ENCODE results near the gene FAM222A.

Gene FAM222A

DNA sequence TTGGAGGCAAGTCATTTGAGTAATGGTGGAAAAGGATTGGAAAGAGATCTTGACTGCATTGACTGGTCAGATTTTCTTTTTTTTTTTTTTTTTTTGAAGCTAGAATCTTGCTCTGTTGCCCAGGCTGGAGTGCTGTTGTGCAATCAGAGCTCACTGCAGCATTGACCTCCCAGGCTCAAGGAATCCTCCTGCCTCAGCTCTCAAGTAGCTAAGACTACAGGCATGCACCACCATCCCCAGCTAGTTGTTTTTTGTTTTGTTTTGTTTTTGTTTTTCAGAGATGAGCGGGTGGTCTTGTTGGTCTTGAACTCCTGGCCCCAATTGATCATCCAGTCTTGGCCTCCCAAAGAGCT is 30.9 kb upstream of the FAM222A start:
- TF ChIP-seq, protein P1, sequence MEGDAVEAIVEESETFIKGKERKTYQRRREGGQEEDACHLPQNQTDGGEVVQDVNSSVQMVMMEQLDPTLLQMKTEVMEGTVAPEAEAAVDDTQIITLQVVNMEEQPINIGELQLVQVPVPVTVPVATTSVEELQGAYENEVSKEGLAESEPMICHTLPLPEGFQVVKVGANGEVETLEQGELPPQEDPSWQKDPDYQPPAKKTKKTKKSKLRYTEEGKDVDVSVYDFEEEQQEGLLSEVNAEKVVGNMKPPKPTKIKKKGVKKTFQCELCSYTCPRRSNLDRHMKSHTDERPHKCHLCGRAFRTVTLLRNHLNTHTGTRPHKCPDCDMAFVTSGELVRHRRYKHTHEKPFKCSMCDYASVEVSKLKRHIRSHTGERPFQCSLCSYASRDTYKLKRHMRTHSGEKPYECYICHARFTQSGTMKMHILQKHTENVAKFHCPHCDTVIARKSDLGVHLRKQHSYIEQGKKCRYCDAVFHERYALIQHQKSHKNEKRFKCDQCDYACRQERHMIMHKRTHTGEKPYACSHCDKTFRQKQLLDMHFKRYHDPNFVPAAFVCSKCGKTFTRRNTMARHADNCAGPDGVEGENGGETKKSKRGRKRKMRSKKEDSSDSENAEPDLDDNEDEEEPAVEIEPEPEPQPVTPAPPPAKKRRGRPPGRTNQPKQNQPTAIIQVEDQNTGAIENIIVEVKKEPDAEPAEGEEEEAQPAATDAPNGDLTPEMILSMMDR (IDR thresholded peaks at IDR 0.05; ENCODE audit: low read depth, low read length, missing control alignments) = no peak
- no peak overlapping the region for H3K4me3 ChIP-seq (ENCODE audit: low read depth, low read length)
- no peak for DNase-seq (ENCODE audit: low read depth)

DNA sequence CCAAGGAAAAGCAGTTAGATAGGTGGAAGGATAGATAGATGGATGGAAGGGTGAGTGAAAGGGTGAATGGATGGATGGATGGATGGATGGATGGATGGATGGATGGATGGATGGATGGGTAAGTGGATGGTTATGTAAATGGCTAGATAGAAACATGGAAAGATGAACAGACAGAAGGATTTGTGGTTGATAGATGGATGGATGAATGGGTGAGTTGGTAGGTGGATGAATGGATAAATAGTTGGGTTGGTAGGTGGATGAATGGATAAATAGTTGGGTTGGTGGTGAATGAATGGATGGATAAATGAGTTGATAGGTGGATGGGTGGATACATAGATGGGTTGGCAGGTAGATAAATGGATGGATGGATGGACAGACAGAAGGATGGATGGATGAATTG is 30.3 kb upstream of the FAM222A start:
- TF ChIP-seq, protein P1 (IDR thresholded peaks at IDR 0.05; ENCODE audit: low read depth, low read length, missing control alignments) = no peak

GRCh38 chr12:109685574-109686447 is 27.8 kb upstream of the FAM222A start:
- DNase-seq (ENCODE audit: low read depth) = no peak
- TF ChIP-seq, protein P1 (IDR thresholded peaks at IDR 0.05; ENCODE audit: low read depth, low read length, missing control alignments) = no peak
- no peak overlapping the region for H3K4me3 ChIP-seq (ENCODE audit: low read depth, low read length)

More for the DNA sequence above, 30.3 kb upstream of the FAM222A start:
- no peak overlapping the region for H3K4me3 ChIP-seq (ENCODE audit: low read depth, low read length)
- DNase-seq (ENCODE audit: low read depth) = no peak

DNA sequence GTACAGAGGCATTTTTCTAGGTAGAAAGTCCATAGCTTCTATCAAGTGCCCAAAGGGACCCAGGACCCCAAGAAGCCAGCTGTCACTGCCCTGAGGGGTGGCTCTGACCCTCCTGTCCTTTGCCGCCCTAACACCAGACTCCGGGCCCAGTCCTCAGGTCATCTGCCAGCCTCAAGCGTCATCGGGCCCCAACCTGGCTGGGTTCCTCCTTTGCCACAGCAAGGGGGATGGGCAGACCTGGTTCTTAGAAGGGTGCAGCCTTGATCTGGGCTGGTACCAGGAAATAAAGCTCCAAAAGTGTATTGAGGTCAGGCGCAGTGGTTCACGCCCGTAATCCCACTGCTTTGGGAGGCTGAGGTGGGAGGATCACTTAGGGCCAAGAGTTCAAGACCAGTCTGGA is 27.1 kb upstream of the FAM222A start:
- DNase-seq (ENCODE audit: low read depth) = no peak
- TF ChIP-seq, protein P1 (IDR thresholded peaks at IDR 0.05; ENCODE audit: low read depth, low read length, missing control alignments) = no peak
- no peak overlapping the region for H3K4me3 ChIP-seq (ENCODE audit: low read depth, low read length)

DNA sequence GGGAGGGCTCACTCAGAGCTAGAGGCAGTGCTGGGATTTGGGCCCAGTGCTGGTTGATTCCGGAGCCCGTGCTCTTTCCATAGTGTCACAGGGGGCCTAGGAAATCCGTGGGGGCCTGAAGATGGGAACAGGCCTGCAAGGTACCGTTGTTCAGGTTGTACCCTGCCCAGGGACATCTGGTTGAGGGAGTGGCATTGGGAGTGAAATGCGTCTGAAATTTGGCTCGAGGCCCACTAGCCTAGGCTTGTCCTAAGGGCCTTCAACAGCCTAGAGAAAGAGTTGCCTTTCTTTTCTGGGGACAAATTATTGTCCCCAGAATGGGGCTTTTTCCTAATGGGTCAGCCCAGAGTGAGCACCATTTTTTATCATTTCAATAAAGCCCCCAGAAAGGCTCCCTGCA is 26.4 kb upstream of the FAM222A start:
- TF ChIP-seq, protein P1 (IDR thresholded peaks at IDR 0.05; ENCODE audit: low read depth, low read length, missing control alignments) = no peak
- DNase-seq (ENCODE audit: low read depth) = no peak
- H3K4me3 ChIP-seq (ENCODE audit: low read depth, low read length) = no peak overlapping the region

GRCh38 chr12:109689426-109689825 is 24.2 kb upstream of the FAM222A start:
- DNase-seq (ENCODE audit: low read depth) = no peak
- TF ChIP-seq, protein P1 (IDR thresholded peaks at IDR 0.05; ENCODE audit: low read depth, low read length, missing control alignments) = no peak
- H3K4me3 ChIP-seq (ENCODE audit: low read depth, low read length) = no peak overlapping the region

GRCh38 chr12:109693160-109693559 is 20.5 kb upstream of the FAM222A start:
- H3K4me3 ChIP-seq (ENCODE audit: low read depth, low read length) = no peak overlapping the region
- no peak for DNase-seq (ENCODE audit: low read depth)
- TF ChIP-seq, protein P1 (IDR thresholded peaks at IDR 0.05; ENCODE audit: low read depth, low read length, missing control alignments) = no peak
